Measurements from ENCODE around the gene EIF4G3. TPM values are rescaled to one million over a fixed set of nuclear protein-coding genes. Genes with fewer than 3 reads are reported as not detected.
A peak's percentile ranks its signal among the peaks of the same experiment; 100 is the strongest.
"Not testable (repeated sequence)": the region's sequence is repeated elsewhere in the genome, so short reads cannot be mapped to it uniquely, and the experiment has no call there.

EIF4G3 gene
- total and polyA plus RNA-seq, 2 donors: 25.6 to 65.7 TPM

- Histone ChIP-seq H3K4me3 (ENCODE audit: low read depth, low read length) (no peak overlapping the region), H3K36me3 (ENCODE audit: insufficient read depth) (peaks cover 1% of the 10 kb centered on the region), H3K4me1 (ENCODE audit: insufficient read depth) (no peaks in the 10 kb centered on the region), H3K27ac (ENCODE audit: low read depth) (no peak overlapping the region)
- DNase-seq (ENCODE audit: extremely low spot score): no peak
- WGBS: 89% methylated on average over 6 of the region's 6 CpGs
These were observed 20.7 kb downstream of the EIF4G3 start for GRCh38 chr1:21156019-21156418.

DNA sequence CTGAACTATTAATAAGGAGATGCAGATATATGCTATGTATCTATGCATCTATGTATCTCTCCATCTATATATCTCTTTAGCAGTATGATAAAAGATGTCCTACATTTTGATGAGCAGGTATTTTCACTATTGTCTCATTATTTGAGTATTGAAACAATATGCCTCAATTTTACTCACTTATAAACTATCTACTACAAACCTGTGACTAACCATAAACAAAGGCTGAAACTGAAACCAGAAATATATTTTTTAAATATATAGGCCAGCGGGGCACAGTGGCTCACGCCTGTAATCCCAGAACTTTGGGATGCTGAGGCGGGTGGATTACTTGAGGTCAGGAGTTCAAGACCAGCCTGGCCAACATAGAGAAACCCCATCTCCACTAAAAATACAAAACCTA lies 22.0 kb downstream of the EIF4G3 start:
- no peak for DNase-seq (ENCODE audit: extremely low spot score)
- Histone ChIP-seq H3K36me3 (ENCODE audit: insufficient read depth) (peaks cover 1% of the 10 kb centered on the region), H3K4me1 (ENCODE audit: insufficient read depth) (no peaks in the 10 kb centered on the region), H3K4me3 (ENCODE audit: low read depth, low read length) (no peak overlapping the region), H3K27ac (ENCODE audit: low read depth) (no peak overlapping the region)
- 90% methylated on average over 3 of the region's 3 CpGs for WGBS

DNA sequence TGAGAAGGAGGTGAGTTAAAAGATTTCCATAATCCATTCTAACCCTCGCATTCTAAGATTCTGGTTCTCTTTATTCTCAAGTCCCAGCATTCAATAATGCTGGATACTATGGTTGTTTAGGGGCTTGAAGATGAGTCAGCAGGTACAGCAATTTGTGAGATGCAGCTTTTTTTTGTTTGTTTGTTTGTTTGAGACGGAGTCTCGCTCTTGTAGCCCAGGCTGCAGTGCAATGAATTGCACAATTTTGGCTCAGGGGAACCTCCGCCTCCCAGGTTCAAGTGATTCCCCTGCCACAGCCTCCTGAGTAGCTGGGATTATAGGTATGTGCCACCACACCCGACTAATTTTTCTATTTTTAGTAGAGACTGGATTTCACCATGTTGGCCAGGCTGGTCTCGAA lies 23.3 kb downstream of the EIF4G3 start:
- WGBS: 84% methylated on average over 6 of the region's 6 CpGs
- H3K4me1 ChIP-seq (ENCODE audit: insufficient read depth): no peaks in the 10 kb centered on the region
- DNase-seq (ENCODE audit: extremely low spot score): no peak
- peaks cover 1% of the 10 kb centered on the region for H3K36me3 ChIP-seq (ENCODE audit: insufficient read depth)
- H3K4me3 ChIP-seq (ENCODE audit: low read depth, low read length): no peak overlapping the region
- no peak overlapping the region for H3K27ac ChIP-seq (ENCODE audit: low read depth)

GRCh38 chr1:21152423-21153100 lies 24.1 kb downstream of the EIF4G3 start:
- Histone ChIP-seq H3K36me3 (ENCODE audit: insufficient read depth) (peaks cover 1% of the 10 kb centered on the region), H3K4me1 (ENCODE audit: insufficient read depth) (no peaks in the 10 kb centered on the region), H3K4me3 (ENCODE audit: low read depth, low read length) (no peak overlapping the region), H3K27ac (ENCODE audit: low read depth) (no peak overlapping the region)
- DNase-seq (ENCODE audit: extremely low spot score): no peak
- WGBS: 68% methylated on average over 4 of the region's 4 CpGs

DNA sequence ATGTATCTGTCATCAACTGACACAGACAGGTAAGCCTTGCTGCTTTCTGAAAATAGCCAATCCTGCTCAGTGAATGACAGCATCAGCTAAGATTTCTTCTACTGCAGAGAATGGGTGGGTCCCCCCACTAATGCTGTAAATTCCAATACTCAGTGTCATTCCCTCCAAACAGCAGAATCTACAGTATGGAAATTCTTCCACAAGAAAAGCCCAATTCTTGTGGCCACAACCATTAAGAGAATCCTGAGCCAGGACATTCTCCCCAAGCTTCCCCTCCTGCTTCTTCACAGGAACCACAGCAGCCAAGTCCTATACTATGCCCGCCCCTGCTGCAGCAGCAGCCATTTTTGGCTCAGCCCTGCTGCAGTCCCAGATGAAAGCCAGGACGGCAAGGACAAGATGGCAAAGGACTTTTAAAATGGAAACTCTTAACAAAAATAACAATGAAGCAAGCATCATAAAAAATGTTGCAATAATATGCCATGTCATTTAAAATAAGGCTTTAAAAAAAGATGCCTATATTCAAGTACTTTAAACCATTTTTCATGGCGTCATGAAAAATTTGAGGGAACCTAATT lies 26.8 kb downstream of the EIF4G3 start:
- H3K36me3 ChIP-seq (ENCODE audit: insufficient read depth): peaks cover 1% of the 10 kb centered on the region
- H3K4me1 ChIP-seq (ENCODE audit: insufficient read depth): no peaks in the 10 kb centered on the region
- DNase-seq (ENCODE audit: extremely low spot score): peak; percentile 14
- H3K27ac ChIP-seq (ENCODE audit: low read depth): no peak overlapping the region
- H3K4me3 ChIP-seq (ENCODE audit: low read depth, low read length): no peak overlapping the region
- 37% methylated on average over 3 of the region's 3 CpGs for WGBS

DNA sequence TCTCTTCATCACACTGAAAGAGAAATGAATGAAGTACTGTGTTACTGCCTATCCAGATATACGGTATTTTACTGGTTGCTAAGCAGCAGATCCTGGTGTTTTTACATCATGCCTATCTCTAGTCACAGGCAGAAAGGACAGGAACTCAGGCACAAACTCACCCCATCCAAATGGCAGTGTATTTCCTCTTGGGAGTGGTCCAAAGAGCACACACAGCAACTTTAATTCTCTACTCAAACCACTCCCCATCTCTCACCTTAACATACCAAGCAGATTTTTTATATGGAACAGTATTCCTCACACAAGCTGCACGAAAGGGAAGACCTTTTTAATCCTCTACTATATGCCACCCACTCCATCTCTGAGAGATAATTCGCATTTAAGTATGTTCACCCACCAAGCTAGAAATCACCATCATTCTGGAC lies 27.3 kb downstream of the EIF4G3 start:
- DNase-seq (ENCODE audit: extremely low spot score): peak; percentile 33
- H3K4me3 ChIP-seq (ENCODE audit: low read depth, low read length): no peak overlapping the region
- H3K4me1 ChIP-seq (ENCODE audit: insufficient read depth): no peaks in the 10 kb centered on the region
- H3K36me3 ChIP-seq (ENCODE audit: insufficient read depth): peaks cover 1% of the 10 kb centered on the region
- no peak overlapping the region for H3K27ac ChIP-seq (ENCODE audit: low read depth)
- 30% methylated on average over 3 of the region's 3 CpGs for WGBS

- no peak overlapping the region for H3K4me3 ChIP-seq (ENCODE audit: low read depth, low read length)
- WGBS: 94% methylated on average over 2 of the region's 2 CpGs
- no peaks in the 10 kb centered on the region for H3K4me1 ChIP-seq (ENCODE audit: insufficient read depth)
- no peak overlapping the region for H3K27ac ChIP-seq (ENCODE audit: low read depth)
- H3K36me3 ChIP-seq (ENCODE audit: insufficient read depth): no peaks in the 10 kb centered on the region
- no peak for DNase-seq (ENCODE audit: extremely low spot score)
These were observed 32.9 kb downstream of the EIF4G3 start for GRCh38 chr1:21143752-21144151.

DNA sequence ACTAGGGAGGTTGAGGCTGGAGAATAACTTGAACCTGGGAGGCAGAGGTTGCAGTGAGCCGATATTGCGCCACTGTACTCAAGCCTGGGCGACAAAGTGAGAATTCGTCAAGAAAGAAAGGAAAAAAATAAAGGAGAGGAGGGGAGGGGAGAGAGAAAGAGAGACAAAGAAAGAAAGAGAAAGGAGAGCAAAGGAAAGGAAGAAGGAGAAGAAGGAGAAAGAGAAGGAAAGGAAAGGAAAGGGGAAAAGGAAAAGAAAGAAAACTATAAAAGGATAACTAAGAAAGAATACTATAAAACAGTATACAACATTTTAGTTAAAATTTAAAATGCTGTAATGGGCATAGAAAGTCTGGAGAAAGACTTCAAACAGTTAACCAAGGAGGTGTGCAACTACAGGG lies 33.6 kb downstream of the EIF4G3 start:
- H3K27ac ChIP-seq (ENCODE audit: low read depth): no peak overlapping the region
- 97% methylated on average over 4 of the region's 4 CpGs for WGBS
- DNase-seq (ENCODE audit: extremely low spot score): no peak
- H3K4me3 ChIP-seq (ENCODE audit: low read depth, low read length): no peak overlapping the region
- H3K36me3 ChIP-seq (ENCODE audit: insufficient read depth): no peaks in the 10 kb centered on the region
- H3K4me1 ChIP-seq (ENCODE audit: insufficient read depth): no peaks in the 10 kb centered on the region

DNA sequence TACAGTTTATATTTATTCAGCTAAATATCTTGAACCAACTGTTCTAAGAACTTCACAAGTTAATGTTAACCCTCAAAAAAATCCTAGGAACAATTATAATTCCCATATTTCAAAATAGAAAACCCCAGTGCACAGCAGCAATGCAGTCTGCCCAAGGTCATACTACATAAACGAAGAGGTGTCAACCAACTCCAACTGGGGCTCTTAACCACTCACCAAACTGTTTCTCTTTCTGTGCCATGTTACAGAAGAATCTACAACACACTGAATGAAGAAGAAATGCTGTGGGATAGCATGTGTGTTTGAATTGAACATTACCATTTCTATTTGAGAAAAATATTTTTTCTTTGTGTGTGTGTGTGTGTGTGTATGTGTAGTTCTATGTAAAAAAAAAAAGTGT lies 35.7 kb downstream of the EIF4G3 start:
- WGBS: 82% methylated on average over 1 of the region's 1 CpG
- no peak overlapping the region for H3K27ac ChIP-seq (ENCODE audit: low read depth)
- no peaks in the 10 kb centered on the region for H3K4me1 ChIP-seq (ENCODE audit: insufficient read depth)
- no peaks in the 10 kb centered on the region for H3K36me3 ChIP-seq (ENCODE audit: insufficient read depth)
- no peak for DNase-seq (ENCODE audit: extremely low spot score)
- no peak overlapping the region for H3K4me3 ChIP-seq (ENCODE audit: low read depth, low read length)

DNA sequence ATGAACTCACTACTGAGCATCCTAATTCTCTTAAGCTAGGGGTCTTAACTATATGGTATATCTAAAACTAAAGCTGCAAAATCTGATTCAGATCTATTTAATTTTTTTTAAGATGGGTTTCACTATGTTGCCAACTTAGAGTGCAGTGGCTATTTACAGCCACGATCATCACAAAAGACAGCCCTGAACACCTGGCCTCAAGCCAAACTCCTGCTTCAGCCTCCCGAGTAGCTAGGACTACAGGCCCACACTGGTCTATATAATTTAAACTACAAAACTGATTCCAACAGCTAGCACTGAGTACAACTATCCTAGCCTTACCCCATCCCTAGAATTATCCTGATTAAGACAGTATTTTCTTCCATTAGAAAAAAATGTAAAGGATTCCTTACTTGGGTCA lies 37.1 kb downstream of the EIF4G3 start:
- DNase-seq (ENCODE audit: extremely low spot score): no peak
- Histone ChIP-seq H3K36me3 (ENCODE audit: insufficient read depth) (no peaks in the 10 kb centered on the region), H3K4me1 (ENCODE audit: insufficient read depth) (no peaks in the 10 kb centered on the region), H3K4me3 (ENCODE audit: low read depth, low read length) (no peak overlapping the region), H3K27ac (ENCODE audit: low read depth) (no peak overlapping the region)
- WGBS: 15% methylated on average over 2 of the region's 2 CpGs

DNA sequence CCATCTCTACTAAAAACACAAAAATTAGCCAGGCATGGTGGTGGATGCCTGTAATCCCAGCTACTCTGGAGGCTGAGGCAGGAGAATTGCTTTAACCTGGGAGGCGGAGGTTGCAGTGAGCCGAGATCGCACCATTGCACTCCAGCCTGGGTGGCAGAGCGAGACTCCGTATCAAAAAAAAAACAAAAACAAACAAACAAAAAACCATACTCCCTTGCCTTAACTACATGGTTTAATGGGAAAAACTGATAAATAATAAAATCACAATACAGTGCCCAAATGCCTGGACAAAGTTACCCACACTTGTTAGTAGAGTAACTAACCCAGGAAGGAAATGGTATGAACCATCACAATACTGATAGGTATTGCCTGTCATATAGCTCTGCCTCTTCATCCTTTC lies 40.4 kb downstream of the EIF4G3 start:
- not testable (repeated sequence) for DNase-seq (ENCODE audit: extremely low spot score); H3K36me3 ChIP-seq (ENCODE audit: insufficient read depth); H3K4me1 ChIP-seq (ENCODE audit: insufficient read depth); H3K4me3 ChIP-seq (ENCODE audit: low read depth, low read length); H3K27ac ChIP-seq (ENCODE audit: low read depth)
- WGBS: 97% methylated on average over 5 of the region's 5 CpGs

DNA sequence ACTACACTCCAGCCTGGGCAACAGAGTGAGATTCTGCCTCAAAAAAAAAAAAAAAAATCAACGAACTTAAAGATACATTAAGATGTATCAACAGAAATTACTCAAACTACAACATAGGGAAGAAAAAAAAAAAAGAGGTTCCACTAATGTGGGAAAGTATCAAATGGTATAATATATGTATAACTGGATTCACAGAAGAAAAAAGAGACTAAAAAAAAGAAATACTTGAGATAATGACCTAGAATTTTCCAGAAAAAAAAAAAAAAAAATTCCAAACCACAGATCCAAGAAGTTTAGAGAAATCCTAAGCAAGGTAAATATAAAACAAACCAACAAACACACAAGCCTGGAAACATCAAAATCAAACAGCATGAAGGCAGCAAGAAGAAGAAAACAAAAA lies 45.5 kb downstream of the EIF4G3 start:
- Histone ChIP-seq H3K4me1 (ENCODE audit: insufficient read depth) (no peaks in the 10 kb centered on the region), H3K4me3 (ENCODE audit: low read depth, low read length) (no peak overlapping the region), H3K36me3 (ENCODE audit: insufficient read depth) (no peaks in the 10 kb centered on the region), H3K27ac (ENCODE audit: low read depth) (no peak overlapping the region)
- 96% methylated on average over 1 of the region's 1 CpG for WGBS
- no peak for DNase-seq (ENCODE audit: extremely low spot score)

GRCh38 chr1:21129407-21129806 lies 47.3 kb downstream of the EIF4G3 start:
- no peak for DNase-seq (ENCODE audit: extremely low spot score)
- 45% methylated on average over 2 of the region's 2 CpGs for whole genome bisulfite sequencing
- Histone ChIP-seq H3K4me1 (ENCODE audit: insufficient read depth) (no peaks in the 10 kb centered on the region), H3K27ac (ENCODE audit: low read depth) (no peak overlapping the region), H3K4me3 (ENCODE audit: low read depth, low read length) (no peak overlapping the region), H3K36me3 (ENCODE audit: insufficient read depth) (no peaks in the 10 kb centered on the region)

- Histone ChIP-seq H3K36me3 (ENCODE audit: insufficient read depth) (no peaks in the 10 kb centered on the region), H3K4me3 (ENCODE audit: low read depth, low read length) (no peak overlapping the region), H3K4me1 (ENCODE audit: insufficient read depth) (no peaks in the 10 kb centered on the region), H3K27ac (ENCODE audit: low read depth) (no peak overlapping the region)
- DNase-seq (ENCODE audit: extremely low spot score): no peak
- WGBS: 90% methylated on average over 4 of the region's 4 CpGs
These were observed 50.4 kb downstream of the EIF4G3 start for GRCh38 chr1:21126324-21126723.

All from urinary bladder (tissue), 4 donors.